ENCODE measurements around the gene NECTIN2. TPM values are rescaled to one million over a fixed set of nuclear protein-coding genes. Genes with fewer than 3 reads are reported as not detected.

Gene NECTIN2
- total RNA-seq (2014; rRNA removed; shearing (Covaris generic)) (not detected in 2 replicates), total RNA-seq (2022) (not detected in 2 replicates), Bru-seq, nascent RNA (percentile 9 among the genes with signal in this experiment), BruChase-seq, experiment 1, labeled RNA remaining after a 6-hour chase (percentile 13 among the genes with signal in this experiment), BruChase-seq, experiment 2, labeled RNA remaining after a 2-hour chase (percentile 15 among the genes with signal in this experiment)
- long read RNA-seq = 0 reads

- Histone ChIP-seq H3K79me2 (ENCODE audit: insufficient read depth, low read depth, low read length) (no peaks in the 10 kb centered on the region), H4K20me1 (ENCODE audit: insufficient read depth, low read length) (no peaks in the 10 kb centered on the region), H3K36me3 (ENCODE audit: insufficient read depth, low read length) (no peaks in the 10 kb centered on the region), H3K4me1 (ENCODE audit: insufficient read depth, low read length, poor library complexity, severe bottlenecking) (peaks cover 16% of the 10 kb centered on the region), H3K9me3 (ENCODE audit: low read length) (no peaks in the 10 kb centered on the region), H3K9me2 (ENCODE audit: insufficient read depth, low read length) (no peaks in the 10 kb centered on the region), H3K4me3 (ENCODE audit: low read depth, low read length, poor library complexity, severe bottlenecking) (peak within 1 kb of the TSS; percentile 64), H3K27ac (ENCODE audit: low read depth, low read length, poor library complexity, severe bottlenecking) (peak within 1 kb of the TSS; percentile 41), H2AFZ (ENCODE audit: low read length) (peak within 1 kb of the TSS; percentile 56; the same call in 1 of the 2 replicates), H3K4me2 (ENCODE audit: low read length) (peak within 1 kb of the TSS; percentile 76)
- peak; percentile 84 for TF ChIP-seq CTCF (conservative IDR thresholded peaks at IDR 0.05; ENCODE audit: low read length)
- TF ChIP-seq EZH2phosphoT487 (IDR thresholded peaks at IDR 0.05; ENCODE audit: borderline replicate concordance, low read depth, low read length) = no peak
- ChIA-PET CTCF (ENCODE audit: unreplicated experiment) (interaction anchor here (0.7 to 1.0 kb wide), 2 partner anchors 91 to 191 kb away, joined by 3 read pairs; no protein-coding TSS in a partner anchor), POLR2A (interaction anchor here (0.6 to 0.7 kb wide), 4 partner anchors 74 to 290 kb away, joined by 3 to 4 read pairs (median 3); no protein-coding TSS in a partner anchor)
- BruUV-seq (replicated peaks) = no TSS peak
- intact Hi-C loops (cut with micrococcal nuclease; ENCODE audit: unreplicated experiment) = loop anchor here (1.0 to 2.0 kb wide), 3 partner anchors 46 to 157 kb away; no protein-coding TSS in a partner anchor
- peak; percentile 94 for DNase-seq (ENCODE audit: low spot score)
Observed at GRCh38 chr19:44845612-44846454, at the start of gene NECTIN2. TSS of gene NECTIN2 (plus strand) at chr19:44846297. CDS start at chr19:44846526, 229 bp downstream.

- Histone ChIP-seq H3K9me3 (ENCODE audit: low read length) (no peaks in the 10 kb centered on the region), H3K36me3 (ENCODE audit: insufficient read depth, low read length) (no peaks in the 10 kb centered on the region), H2AFZ (ENCODE audit: low read length) (peak overlapping the region; percentile 72; the same call in 1 of the 2 replicates), H4K20me1 (ENCODE audit: insufficient read depth, low read length) (no peaks in the 10 kb centered on the region), H3K27ac (ENCODE audit: low read depth, low read length, poor library complexity, severe bottlenecking) (peak overlapping the region; percentile 10), H3K4me2 (ENCODE audit: low read length) (peak overlapping the region; percentile 1; the same call in 1 of the 2 replicates), H3K79me2 (ENCODE audit: insufficient read depth, low read depth, low read length) (no peaks in the 10 kb centered on the region), H3K4me1 (ENCODE audit: insufficient read depth, low read length, poor library complexity, severe bottlenecking) (peaks cover 26% of the 10 kb centered on the region), H3K9me2 (ENCODE audit: insufficient read depth, low read length) (no peaks in the 10 kb centered on the region), H3K4me3 (ENCODE audit: low read depth, low read length, poor library complexity, severe bottlenecking) (no peak overlapping the region)
- no peak for TF ChIP-seq CTCF (conservative IDR thresholded peaks at IDR 0.05; ENCODE audit: low read length)
- no peak for TF ChIP-seq EZH2phosphoT487 (IDR thresholded peaks at IDR 0.05; ENCODE audit: borderline replicate concordance, low read depth, low read length)
- CTCF ChIA-PET (ENCODE audit: unreplicated experiment) = no interaction called here
- POLR2A ChIA-PET = interaction anchor here (0.6 kb wide), 1 partner anchor 133 kb away, joined by 5 read pairs; no protein-coding TSS in a partner anchor
- BruUV-seq (replicated peaks) = no TSS peak
- DNase-seq (ENCODE audit: low spot score) = peak; percentile 24
- intact Hi-C loops (cut with micrococcal nuclease; ENCODE audit: unreplicated experiment) = no loop called here
Observed at GRCh38 chr19:44796701-44797115, 49.4 kb upstream of the NECTIN2 start.
